ENCODE measurements around the gene GATAD1.
"Not testable (repeated sequence)": the region's sequence is repeated elsewhere in the genome, so short reads cannot be mapped to it uniquely, and the experiment has no call there.

Gene GATAD1

DNA sequence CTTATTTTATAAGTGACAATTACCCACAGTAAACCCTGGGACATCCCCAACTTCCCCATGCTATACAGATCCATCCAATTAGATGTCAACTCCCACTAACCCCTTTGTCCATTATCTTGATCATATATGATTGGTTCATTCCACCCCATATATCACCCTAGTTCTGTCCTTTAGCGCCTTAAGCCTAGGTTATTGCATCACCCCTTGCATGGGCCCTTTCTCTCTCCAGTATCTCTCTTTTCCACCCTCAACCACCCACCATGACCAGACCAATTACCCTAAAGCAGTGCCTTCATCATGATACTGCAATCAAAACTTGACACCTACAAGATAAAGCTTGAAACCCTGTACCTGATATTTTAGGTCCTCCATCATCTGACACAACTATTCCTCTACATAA, 37.9 kb upstream of the GATAD1 start:
- no peak for DNase-seq (ENCODE audit: low read depth)
- TF ChIP-seq CTCF (IDR thresholded peaks at IDR 0.05; ENCODE audit: insufficient read depth, low read depth, low read length, missing control alignments) = no peak
- H3K4me3 ChIP-seq (ENCODE audit: low read depth, low read length) = no peak overlapping the region

DNA sequence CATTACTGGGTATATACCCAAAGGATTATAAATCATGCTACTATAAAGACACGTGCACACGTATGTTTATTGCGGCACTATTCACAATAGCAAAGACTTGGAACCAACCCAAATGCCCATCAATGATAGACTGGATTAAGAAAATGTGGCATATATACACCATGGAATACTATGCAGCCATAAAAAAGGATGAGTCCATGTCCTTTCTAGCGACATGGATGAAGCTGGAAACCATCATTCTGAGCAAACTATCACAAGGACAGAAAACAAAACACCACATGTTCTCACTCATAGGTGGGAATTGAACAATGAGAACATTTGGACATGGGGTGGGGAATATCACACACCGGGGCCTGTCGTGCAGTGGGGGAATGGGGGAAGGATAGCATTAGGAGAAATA, 37.1 kb upstream of the GATAD1 start:
- not testable (repeated sequence) for DNase-seq (ENCODE audit: low read depth)

GRCh38 chr7:92412745-92413144, 34.5 kb upstream of the GATAD1 start:
- no peak for TF ChIP-seq CTCF (IDR thresholded peaks at IDR 0.05; ENCODE audit: insufficient read depth, low read depth, low read length, missing control alignments)
- H3K4me3 ChIP-seq (ENCODE audit: low read depth, low read length) = no peak overlapping the region
- DNase-seq (ENCODE audit: low read depth) = no peak

More for the DNA sequence above, 37.1 kb upstream of the GATAD1 start:
- not testable (repeated sequence) for H3K4me3 ChIP-seq (ENCODE audit: low read depth, low read length)

- no peak overlapping the region for H3K4me3 ChIP-seq (ENCODE audit: low read depth, low read length)
- DNase-seq (ENCODE audit: low read depth) = no peak
- no peak for TF ChIP-seq CTCF (IDR thresholded peaks at IDR 0.05; ENCODE audit: insufficient read depth, low read depth, low read length, missing control alignments)
Observed at GRCh38 chr7:92413550-92413949, 33.7 kb upstream of the GATAD1 start.

DNA sequence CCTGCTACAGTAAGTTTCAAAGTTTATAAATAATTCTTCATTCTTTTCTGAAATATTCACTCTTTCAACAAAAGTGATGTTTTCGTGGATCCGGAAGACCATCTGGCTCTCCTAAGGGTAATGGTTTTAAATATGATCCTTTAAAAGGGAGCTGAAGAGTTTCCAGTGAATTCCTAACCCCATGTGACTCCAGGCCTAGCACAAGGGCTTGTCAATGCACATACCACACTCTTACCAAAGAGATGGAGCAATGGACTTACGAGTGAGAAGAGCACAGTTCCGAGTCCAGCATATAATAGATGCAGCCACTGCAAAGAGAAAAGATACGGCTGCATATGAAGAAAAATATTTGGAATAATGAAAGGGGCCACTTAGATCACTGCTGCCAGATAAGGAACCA, 32.1 kb upstream of the GATAD1 start:
- no peak overlapping the region for H3K4me3 ChIP-seq (ENCODE audit: low read depth, low read length)
- no peak for DNase-seq (ENCODE audit: low read depth)
- TF ChIP-seq CTCF (IDR thresholded peaks at IDR 0.05; ENCODE audit: insufficient read depth, low read depth, low read length, missing control alignments) = no peak

DNA sequence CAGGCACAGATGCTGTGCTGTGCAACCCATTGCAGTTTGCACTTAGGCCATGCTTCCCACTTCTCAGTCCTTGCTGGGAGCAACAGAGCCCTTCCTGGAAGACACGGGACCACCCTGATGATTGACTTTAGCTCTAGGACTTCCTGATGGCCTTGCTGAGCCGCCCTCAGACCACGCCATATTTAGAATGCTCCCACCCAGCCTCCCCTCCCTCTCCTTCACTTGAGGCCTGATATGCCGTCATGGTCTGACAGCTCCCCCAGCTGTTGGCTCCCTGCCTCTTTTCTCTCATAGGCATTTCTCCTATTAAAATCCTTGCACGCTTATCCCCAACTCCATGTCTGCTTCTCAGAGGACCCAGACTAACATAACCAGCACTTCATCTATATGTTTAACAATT, 29.4 kb upstream of the GATAD1 start:
- DNase-seq (ENCODE audit: low read depth) = no peak
- no peak overlapping the region for H3K4me3 ChIP-seq (ENCODE audit: low read depth, low read length)
- no peak for TF ChIP-seq CTCF (IDR thresholded peaks at IDR 0.05; ENCODE audit: insufficient read depth, low read depth, low read length, missing control alignments)

DNA sequence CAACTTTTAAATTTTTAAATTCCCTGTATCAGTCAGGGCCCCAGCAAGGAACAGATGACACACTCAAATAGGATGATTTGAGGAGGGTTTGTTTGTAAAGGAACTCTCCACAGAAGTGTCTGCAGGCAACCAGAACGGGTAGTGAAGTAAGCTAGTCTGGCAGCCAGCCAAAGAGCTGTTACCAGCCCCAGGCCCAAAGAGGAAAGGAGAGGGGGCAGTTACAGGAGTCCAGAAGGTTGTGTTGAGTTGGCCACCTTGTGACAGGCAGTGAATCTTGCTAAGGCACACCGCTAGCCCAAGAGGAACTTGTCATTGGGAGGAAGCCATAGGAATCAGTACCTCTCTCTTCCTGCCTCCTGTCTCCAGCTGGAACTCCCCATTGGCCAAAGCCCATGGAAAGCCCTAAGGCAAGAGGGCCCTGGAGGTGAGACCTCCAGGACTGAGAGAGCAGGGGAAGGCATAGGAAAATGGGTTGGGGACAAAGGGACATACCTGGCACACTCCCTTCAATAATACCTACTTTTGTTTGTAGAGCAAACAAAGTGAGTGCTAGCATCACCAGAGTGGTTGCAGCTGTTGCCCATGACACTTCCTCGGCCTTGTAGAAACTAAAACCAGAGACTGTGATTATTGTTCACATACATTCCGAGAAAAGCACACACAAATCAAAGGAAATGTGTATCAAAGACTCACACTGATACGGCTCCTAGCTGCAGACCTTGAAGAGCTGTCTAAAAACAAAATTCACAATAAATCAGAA, 25.4 kb upstream of the GATAD1 start:
- no peak for TF ChIP-seq CTCF (IDR thresholded peaks at IDR 0.05; ENCODE audit: insufficient read depth, low read depth, low read length, missing control alignments)
- peak; percentile 65 for DNase-seq (ENCODE audit: low read depth)
- H3K4me3 ChIP-seq (ENCODE audit: low read depth, low read length) = no peak overlapping the region

Data from GM12865 (cell line).